ENCODE measurements around the gene CLASP1. TPM values are rescaled to one million over a fixed set of nuclear protein-coding genes. Genes with fewer than 3 reads are reported as not detected.
"Not testable (repeated sequence)": the region's sequence is repeated elsewhere in the genome, so short reads cannot be mapped to it uniquely, and the experiment has no call there.

Gene CLASP1
- total RNA-seq, 1 donor from 2014 or later: 110 TPM

- Histone ChIP-seq H3K36me3 (no peaks in the 10 kb centered on the region), H3K4me3 (no peak overlapping the region), H3K79me2 (ENCODE audit: low read depth) (peaks cover 25% of the 10 kb centered on the region), H3F3A (ENCODE audit: low read depth) (peaks cover 50% of the 10 kb centered on the region), H3K9ac (no peak overlapping the region), H2AFZ (replicated peaks) (no peak overlapping the region), H3K4me1 (peaks cover 54% of the 10 kb centered on the region), H3K27me3 (no peaks in the 10 kb centered on the region), H3K9me3 (ENCODE audit: low read depth) (no peaks in the 10 kb centered on the region), H3K4me2 (peak overlapping the region; percentile 22), H3K27ac (no peak overlapping the region), H4K20me1 (ENCODE audit: low read depth) (peaks cover 50% of the 10 kb centered on the region)
- H3K36me3 Mint-ChIP-seq: peaks cover 7% of the 10 kb centered on the region
- H3K27me3 Mint-ChIP-seq (ENCODE audit: insufficient read depth, low read depth): no peaks in the 10 kb centered on the region
- TF ChIP-seq EZH2 (IDR thresholded peaks at IDR 0.05): no peak
- peak; percentile 30 for TF ChIP-seq CTCF (IDR thresholded peaks at IDR 0.05)
- TF ChIP-seq EZH2phosphoT487 (IDR thresholded peaks at IDR 0.05): no peak
- DNase-seq (ENCODE audit: low spot score): peak; percentile 28
- no peak overlapping the region for H3K27ac Mint-ChIP-seq
- peaks cover 38% of the 10 kb centered on the region for H3K4me1 Mint-ChIP-seq
- H3K4me3 Mint-ChIP-seq: no peak overlapping the region
- no peaks in the 10 kb centered on the region for H3K9me3 Mint-ChIP-seq
Measured at GRCh38 chr2:121479882-121480522, 169.3 kb downstream of the CLASP1 start.

- no peak for TF ChIP-seq EZH2 (IDR thresholded peaks at IDR 0.05)
- Mint-ChIP-seq H3K27ac (peak overlapping the region; percentile 70), H3K4me3 (no peak overlapping the region), H3K9me3 (no peaks in the 10 kb centered on the region), H3K36me3 (peaks cover 4% of the 10 kb centered on the region), H3K27me3 (ENCODE audit: insufficient read depth, low read depth) (no peaks in the 10 kb centered on the region), H3K4me1 (peaks cover 40% of the 10 kb centered on the region)
- H3K36me3 ChIP-seq: no peaks in the 10 kb centered on the region
- DNase-seq (ENCODE audit: low spot score): no peak
- no peaks in the 10 kb centered on the region for H3K27me3 ChIP-seq
- H3K79me2 ChIP-seq (ENCODE audit: low read depth): peaks cover 29% of the 10 kb centered on the region
- H3K4me2 ChIP-seq: no peak overlapping the region
- no peak overlapping the region for H3K9ac ChIP-seq
- H3K4me3 ChIP-seq: no peak overlapping the region
- no peak overlapping the region for H3K27ac ChIP-seq
- H3K9me3 ChIP-seq (ENCODE audit: low read depth): no peaks in the 10 kb centered on the region
- peaks cover 56% of the 10 kb centered on the region for H4K20me1 ChIP-seq (ENCODE audit: low read depth)
- H3F3A ChIP-seq (ENCODE audit: low read depth): peaks cover 56% of the 10 kb centered on the region
- peaks cover 59% of the 10 kb centered on the region for H3K4me1 ChIP-seq
- no peak overlapping the region for H2AFZ ChIP-seq (replicated peaks)
Measured at GRCh38 chr2:121478996-121479745, 170.1 kb downstream of the CLASP1 start.

- H3K9me3 Mint-ChIP-seq; H3K4me2 ChIP-seq; H3K27me3 Mint-ChIP-seq (ENCODE audit: insufficient read depth, low read depth); H3K36me3 Mint-ChIP-seq; H3K4me3 Mint-ChIP-seq; H3K27ac ChIP-seq; DNase-seq (ENCODE audit: low spot score); H3K27me3 ChIP-seq; H3K9me3 ChIP-seq (ENCODE audit: low read depth); H2AFZ ChIP-seq (replicated peaks); H3K4me3 ChIP-seq; H3K27ac Mint-ChIP-seq; H3K36me3 ChIP-seq; H3K9ac ChIP-seq: not testable (repeated sequence)
- Histone ChIP-seq H4K20me1 (ENCODE audit: low read depth) (peaks cover 62% of the 10 kb centered on the region), H3K4me1 (peaks cover 66% of the 10 kb centered on the region), H3K79me2 (ENCODE audit: low read depth) (peaks cover 34% of the 10 kb centered on the region), H3F3A (ENCODE audit: low read depth) (peaks cover 57% of the 10 kb centered on the region)
- H3K4me1 Mint-ChIP-seq: peaks cover 46% of the 10 kb centered on the region
Measured at GRCh38 chr2:121478358-121478995, 170.8 kb downstream of the CLASP1 start.

- Histone ChIP-seq H3K79me2 (ENCODE audit: low read depth) (peaks cover 44% of the 10 kb centered on the region), H3K36me3 (no peaks in the 10 kb centered on the region), H3K4me2 (peak overlapping the region; percentile 63), H4K20me1 (ENCODE audit: low read depth) (peaks cover 80% of the 10 kb centered on the region), H3K9ac (no peak overlapping the region), H2AFZ (replicated peaks) (no peak overlapping the region), H3F3A (ENCODE audit: low read depth) (peaks cover 60% of the 10 kb centered on the region), H3K27me3 (no peaks in the 10 kb centered on the region), H3K27ac (peak overlapping the region; percentile 91), H3K9me3 (ENCODE audit: low read depth) (no peaks in the 10 kb centered on the region), H3K4me1 (peaks cover 83% of the 10 kb centered on the region), H3K4me3 (no peak overlapping the region)
- no peaks in the 10 kb centered on the region for H3K9me3 Mint-ChIP-seq
- H3K4me3 Mint-ChIP-seq: no peak overlapping the region
- peak; percentile 51 for DNase-seq (ENCODE audit: low spot score)
- TF ChIP-seq EZH2 (IDR thresholded peaks at IDR 0.05): no peak
- no peak for TF ChIP-seq CTCF (IDR thresholded peaks at IDR 0.05)
- TF ChIP-seq EZH2phosphoT487 (IDR thresholded peaks at IDR 0.05): no peak
- H3K36me3 Mint-ChIP-seq: no peaks in the 10 kb centered on the region
- H3K27me3 Mint-ChIP-seq (ENCODE audit: insufficient read depth, low read depth): no peaks in the 10 kb centered on the region
- peaks cover 62% of the 10 kb centered on the region for H3K4me1 Mint-ChIP-seq
- H3K27ac Mint-ChIP-seq: no peak overlapping the region
Measured at GRCh38 chr2:121476684-121477083, 172.6 kb downstream of the CLASP1 start.
